B cell (primary cell): ENCODE data around the gene WIPF1. TPM values are rescaled to one million over a fixed set of nuclear protein-coding genes. Genes with fewer than 3 reads are reported as not detected.

Experiments
- ATAC-seq: fragments of 200-7000 bp; cut with Tn5 transposase; one replicate; pipeline ENCODE4 v1.10.0; 2021; ENCODE audit warnings: low read depth, mild to moderate bottlenecking, moderate number of reproducible peaks, moderate library complexity
- CTCF ChIA-PET: fragments of 350-600 bp; sonication (Branson Sonifier 250); formaldehyde crosslinking; loops from one replicate; lab custom pipeline; 2021; ENCODE audit warnings: antibody characterized with exemption, inconsistent platforms; lab: Charles Lee
- POLR2A ChIA-PET: fragments of 350-600 bp; sonication (Branson Sonifier 250); formaldehyde crosslinking; loops from one replicate; lab custom pipeline; 2021; ENCODE audit warnings: antibody characterized with exemption; lab: Charles Lee
- DNase-seq: peaks from one replicate; pipeline ENCODE4 v3.0.0; 2013
- H2AFZ ChIP-seq: 2 replicates; pipeline ENCODE4 v1.6.1; 2012; ENCODE audit warnings: mild to moderate bottlenecking, low read depth, low read length; ENCODE audit not compliant: insufficient read depth, poor library complexity, severe bottlenecking
- H3K27ac ChIP-seq, 2 donors: 1 replicate in 1 of 2; 2 replicates in 1 of 2; pipeline ENCODE4 v1.5.1; 2012 to 2013; ENCODE audit warnings: low read length in 2 of 2, mild to moderate bottlenecking in 2 of 2, moderate library complexity in 1 of 2
- H3K27me3 ChIP-seq, 4 experiments: fragments of 200-600 bp in 1 of 4; sonication (generic) in 1 of 4; replicated peaks in 1 of 4; 1 replicate in 2 of 4; 2 replicates in 2 of 4; pipeline versions ENCODE4 v1.6.1 to v1.7.0; 2013 to 2016; ENCODE audit warnings: low read length in 3 of 4, mild to moderate bottlenecking in 2 of 4, mixed read lengths in 1 of 4, moderate library complexity in 1 of 4; ENCODE audit not compliant: insufficient read depth in 4 of 4, control insufficient read depth in 3 of 4; ENCODE audit errors: control extremely low read depth in 1 of 4
- H3K36me3 ChIP-seq, 2 experiments: replicated peaks in 1 of 2; 1 replicate in 1 of 2; 2 replicates in 1 of 2; pipeline versions ENCODE4 v1.6.1 to v1.7.1; 2013; ENCODE audit warnings: low read length in 1 of 2; ENCODE audit not compliant: insufficient read depth in 2 of 2, control insufficient read depth in 1 of 2; ENCODE audit errors: control extremely low read depth in 1 of 2, extremely low read depth in 1 of 2
- H3K4me1 ChIP-seq, 2 donors: fragments of 200-600 bp in 1 of 2; sonication (generic) in 1 of 2; 1 replicate in 1 of 2; 2 replicates in 1 of 2; pipeline versions ENCODE4 v1.5.1 to v1.6.1; 2013 to 2017; ENCODE audit warnings: low read length in 2 of 2; ENCODE audit not compliant: control insufficient read depth in 2 of 2, insufficient read depth in 2 of 2
- H3K4me2 ChIP-seq: replicated peaks from 2 replicates; pipeline ENCODE3; 2012; ENCODE audit warnings: mild to moderate bottlenecking, low read depth, low read length; ENCODE audit not compliant: poor library complexity, severe bottlenecking
- H3K4me3 ChIP-seq, 5 experiments: fragments of 200-600 bp in 1 of 5; sonication (generic) in 1 of 5; 1 replicate in 3 of 5; 2 replicates in 2 of 5; pipeline versions ENCODE4 v1.5.1 to v1.7.0; 2011 to 2016; ENCODE audit warnings: low read length in 4 of 5, mild to moderate bottlenecking in 4 of 5, low read depth in 2 of 5, control low read depth in 1 of 5, moderate library complexity in 1 of 5; ENCODE audit not compliant: insufficient read depth in 1 of 5; ENCODE audit errors: control extremely low read depth in 1 of 5, extremely low read depth in 1 of 5
- H3K79me2 ChIP-seq: fragments of 200-600 bp; sonication (generic); one replicate; pipeline ENCODE4 v1.6.0; 2016; ENCODE audit warnings: low read length; ENCODE audit not compliant: control insufficient read depth, insufficient read depth
- H3K9ac ChIP-seq: fragments of 200-600 bp; sonication (generic); 2 replicates; pipeline ENCODE4 v1.6.1; 2017; ENCODE audit warnings: mild to moderate bottlenecking, low read length, moderate library complexity
- H3K9me3 ChIP-seq, 3 donors: one replicate each; pipeline versions ENCODE4 v1.6.1 to v1.7.1; 2013; ENCODE audit warnings: low read length in 2 of 3; ENCODE audit not compliant: control insufficient read depth in 2 of 3, insufficient read depth in 1 of 3; ENCODE audit errors: control extremely low read depth in 1 of 3
- H4K20me1 ChIP-seq: 2 replicates; pipeline ENCODE4 v1.6.0; 2012; ENCODE audit warnings: mild to moderate bottlenecking, low read length; ENCODE audit not compliant: insufficient read depth, control insufficient read depth, poor library complexity, severe bottlenecking
- H3K27ac Mint-ChIP-seq: one replicate; pipeline ENCODE4 v1.8.0; 2021; ENCODE audit warnings: mixed read lengths
- H3K27me3 Mint-ChIP-seq: one replicate; pipeline ENCODE4 v1.8.0; 2021; ENCODE audit warnings: mixed read lengths
- H3K4me1 Mint-ChIP-seq: one replicate; pipeline ENCODE4 v1.8.0; 2021; ENCODE audit warnings: mixed read lengths
- H3K4me3 Mint-ChIP-seq: one replicate; pipeline ENCODE4 v1.8.0; 2021; ENCODE audit warnings: mixed read lengths
- H3K9me3 Mint-ChIP-seq: one replicate; pipeline ENCODE4 v1.8.0; 2022; ENCODE audit warnings: mixed read lengths; ENCODE audit not compliant: insufficient read depth
- CTCF ChIP-seq: fragments of 200-600 bp; IDR thresholded peaks from one replicate; pipeline ENCODE4 v1.8.0; 2022; ENCODE audit warnings: antibody characterized with exemption, mild to moderate bottlenecking
- EZH2 ChIP-seq: IDR thresholded peaks from 2 replicates; pipeline ENCODE4 v1.6.1; 2012; ENCODE audit warnings: borderline replicate concordance, low read depth, mild to moderate bottlenecking, moderate library complexity, low read length; ENCODE audit not compliant: insufficient read depth, poor library complexity, severe bottlenecking
- WGBS: methylation state at CpG from one replicate; pipeline ENCODE4 v1.1.5; 2013; ENCODE audit warnings: missing lambda C conversion rate; ENCODE audit not compliant: insufficient coverage; 5-methylcytosine and 5-hydroxymethylcytosine counted together
- intact Hi-C: fragments of 100-400 bp; cut with micrococcal nuclease; formaldehyde crosslinking; loops from one replicate; pipeline ENCODE4 v1.10.0; 2022
- polyA plus RNA-seq: library from polyadenylated mRNA; depleted of rRNA; stranded (reverse); fragments of >200 nt; gene quantifications from 2 replicates; pipeline ENCODE4 v1.2.3, GENCODE V29; 2012
- total RNA-seq, 2 donors: library from RNA; stranded (reverse); fragments of 120-200 nt in 1 of 2; gene quantifications; 1 replicate in 1 of 2; 2 replicates in 1 of 2; pipeline versions ENCODE4 v1.2.3 to v1.2.4, GENCODE V29; 2013 to 2022

The WIPF1 gene
- total and polyA plus RNA-seq, 2 donors (not counting 1 experiment from before 2014, with no cell fraction given), result 137 to 390 TPM

- Mint-ChIP-seq H3K4me1 (peaks cover 60% of the 10 kb centered on the region), H3K27me3 (no peaks in the 10 kb centered on the region)
- CTCF ChIA-PET, result interaction anchor here (1.0 to 6.1 kb wide), 17 partner anchors 8 to 170 kb away, joined by 3 to 37 read pairs (median 5); partner anchors contain the start of gene WIPF1
Measured at GRCh38 chr2:174633623-174633930, 36.0 kb upstream of the WIPF1 start.

More at GRCh38 chr2:174633623-174633930, 36.0 kb upstream of the WIPF1 start:
- H3K36me3 ChIP-seq, result peaks cover 12 to 34% of the 10 kb centered on the region in 2 experiments
- peak overlapping the region; percentile 68 for H2AFZ ChIP-seq
- ATAC-seq, result peak; percentile 25
- peak overlapping the region; percentile 92 for H3K27ac Mint-ChIP-seq
- H3K4me3 ChIP-seq, result peak overlapping the region; percentile 61 to 99 (median 77)
- peak overlapping the region; percentile 83 to 87 for H3K27ac ChIP-seq
- intact Hi-C loops, result loop anchor here (2.0 kb wide), 1 partner anchor 25 kb away; no protein-coding TSS in a partner anchor
- no peaks in the 10 kb centered on the region for H3K9me3 ChIP-seq
- H3K4me1 ChIP-seq, result peaks cover 43 to 49% of the 10 kb centered on the region in 2 donors
- H3K27me3 ChIP-seq, result no peaks in the 10 kb centered on the region
- POLR2A ChIA-PET, result interaction anchor here (1.4 to 3.0 kb wide), 5 partner anchors 25 to 49 kb away, joined by 4 to 24 read pairs (median 10); partner anchors contain the start of gene WIPF1
- H3K79me2 ChIP-seq, result peaks cover 77% of the 10 kb centered on the region
- peak overlapping the region; percentile 87 for H3K4me2 ChIP-seq
- TF ChIP-seq EZH2 (no peak), CTCF (no peak)
- H4K20me1 ChIP-seq, result peaks cover 26% of the 10 kb centered on the region
- WGBS, result 5% methylated on average over 6 of the region's 8 CpGs
- H3K4me3 Mint-ChIP-seq, result peak overlapping the region; percentile 96
- peak; percentile 50 for DNase-seq
- H3K9me3 Mint-ChIP-seq, result no peaks in the 10 kb centered on the region
- peak overlapping the region; percentile 79 for H3K9ac ChIP-seq
